ENCODE measurements around the gene ENO4.

ENO4 gene, protein sequence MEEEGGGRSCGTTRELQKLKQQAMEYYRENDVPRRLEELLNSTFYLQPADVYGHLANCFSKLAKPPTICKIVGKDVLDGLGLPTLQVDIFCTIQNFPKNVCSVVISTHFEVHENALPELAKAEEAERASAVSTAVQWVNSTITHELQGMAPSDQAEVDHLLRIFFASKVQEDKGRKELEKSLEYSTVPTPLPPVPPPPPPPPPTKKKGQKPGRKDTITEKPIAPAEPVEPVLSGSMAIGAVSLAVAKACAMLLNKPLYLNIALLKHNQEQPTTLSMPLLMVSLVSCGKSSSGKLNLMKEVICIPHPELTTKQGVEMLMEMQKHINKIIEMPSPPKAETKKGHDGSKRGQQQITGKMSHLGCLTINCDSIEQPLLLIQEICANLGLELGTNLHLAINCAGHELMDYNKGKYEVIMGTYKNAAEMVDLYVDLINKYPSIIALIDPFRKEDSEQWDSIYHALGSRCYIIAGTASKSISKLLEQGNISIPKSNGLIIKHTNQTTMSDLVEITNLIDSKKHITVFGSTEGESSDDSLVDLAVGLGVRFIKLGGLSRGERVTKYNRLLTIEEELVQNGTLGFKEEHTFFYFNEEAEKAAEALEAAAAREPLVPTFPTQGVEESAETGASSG

GRCh38 chr10:116849248-116850057 is at the start of gene ENO4:
TSS of gene ENO4 (plus strand) at chr10:116849499. CDS start at chr10:116849567, 68 bp downstream.
- peak; percentile 51 for DNase-seq (ENCODE audit: low spot score)

DNA sequence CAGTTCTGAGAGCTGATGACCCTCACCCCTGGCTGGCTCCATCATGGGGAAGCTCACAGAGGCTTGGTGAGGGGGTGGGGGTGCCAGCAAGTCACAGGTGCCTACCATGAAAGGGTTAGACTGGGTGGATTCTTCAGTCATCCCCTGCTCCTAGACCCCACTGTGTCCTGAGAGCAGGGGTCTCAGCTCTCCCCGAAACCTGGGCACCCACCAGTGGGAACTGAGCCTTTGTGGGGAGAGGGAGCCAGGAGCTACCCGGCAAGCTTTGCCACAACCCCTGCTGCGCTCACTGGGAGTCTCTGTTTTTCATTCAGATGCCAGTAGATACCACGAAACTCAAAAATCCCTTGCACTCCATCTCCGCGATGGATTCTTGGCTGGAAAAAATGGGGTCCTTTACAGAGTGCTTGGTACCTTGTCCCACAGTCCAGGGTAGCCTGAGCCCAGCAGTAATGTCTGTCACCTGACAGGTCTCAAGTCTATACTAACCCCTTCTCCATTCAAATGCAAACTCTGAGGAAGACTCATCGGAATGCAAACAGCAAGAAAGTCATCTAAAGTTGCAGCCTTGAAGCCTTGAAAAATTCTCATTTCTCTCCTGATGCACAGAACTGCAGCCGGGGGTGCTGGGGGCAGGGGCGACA is 48.9 kb upstream of the ENO4 start:
- DNase-seq (ENCODE audit: low spot score) = no peak

DNA sequence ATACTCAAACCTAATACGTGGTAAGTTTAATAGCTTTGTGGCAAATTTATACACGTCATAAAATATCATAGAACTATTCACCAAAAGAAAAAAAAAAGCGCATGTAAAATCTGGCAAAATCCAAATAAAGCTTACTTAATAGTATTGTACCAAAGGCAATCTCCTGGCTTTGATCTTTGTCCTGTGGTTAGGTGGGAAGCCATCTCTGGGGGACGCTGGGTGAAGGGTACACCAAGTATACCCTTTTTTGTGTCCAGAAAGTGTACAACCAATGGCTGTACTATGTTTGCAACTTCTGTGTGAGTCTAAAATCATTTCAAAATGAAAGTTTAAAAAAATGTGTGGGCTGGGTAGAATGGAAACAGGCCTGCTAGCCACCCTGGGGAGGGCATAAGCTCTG is 47.6 kb upstream of the ENO4 start:
- DNase-seq (ENCODE audit: low spot score) = no peak

GRCh38 chr10:116802474-116802873 is 46.8 kb upstream of the ENO4 start:
- no peak for DNase-seq (ENCODE audit: low spot score)

- DNase-seq (ENCODE audit: low spot score) = no peak
Observed at GRCh38 chr10:116802876-116803275, 46.4 kb upstream of the ENO4 start.

DNA sequence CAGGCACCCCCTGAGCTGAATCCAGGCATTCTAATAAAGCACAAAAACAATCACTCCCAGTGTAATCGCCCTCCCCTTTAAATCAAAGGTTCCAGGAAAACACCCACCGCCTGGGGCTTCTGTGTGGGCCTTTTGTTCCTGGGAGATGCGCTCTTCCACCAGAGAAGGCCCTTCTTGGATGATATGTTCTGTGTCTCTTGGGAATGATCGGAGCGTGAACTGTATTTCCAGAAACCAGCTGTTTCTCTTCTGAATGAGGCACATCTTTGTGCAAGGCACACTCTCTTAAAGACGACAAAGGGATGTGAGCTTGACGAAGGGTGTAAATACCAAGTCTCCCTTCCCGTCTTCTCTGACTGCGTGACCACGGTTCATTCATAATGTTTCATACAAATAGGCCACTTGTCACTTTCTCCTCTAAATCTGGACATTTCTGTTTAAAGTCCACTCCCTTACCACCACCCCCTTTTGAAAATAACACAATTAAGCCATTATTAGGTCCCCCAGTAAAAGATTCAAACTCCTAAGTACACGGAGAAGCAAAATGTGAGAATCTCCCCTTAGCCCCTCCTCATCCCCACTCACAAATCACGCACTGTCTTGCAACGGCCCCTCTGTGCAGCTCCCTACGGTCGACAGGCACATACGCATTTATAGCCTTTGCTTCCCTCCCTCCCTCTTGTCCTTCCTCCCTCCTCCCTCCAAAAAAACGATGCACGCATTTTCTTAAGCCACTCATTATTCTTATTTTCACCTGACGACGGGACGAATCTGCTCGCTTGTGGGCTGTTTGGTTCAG is 45.6 kb upstream of the ENO4 start:
- DNase-seq (ENCODE audit: low spot score) = no peak

GRCh38 chr10:116808706-116809105 is 40.6 kb upstream of the ENO4 start:
- no peak for DNase-seq (ENCODE audit: low spot score)

- DNase-seq (ENCODE audit: low spot score) = no peak
Observed at GRCh38 chr10:116809483-116810119, 39.7 kb upstream of the ENO4 start.

DNA sequence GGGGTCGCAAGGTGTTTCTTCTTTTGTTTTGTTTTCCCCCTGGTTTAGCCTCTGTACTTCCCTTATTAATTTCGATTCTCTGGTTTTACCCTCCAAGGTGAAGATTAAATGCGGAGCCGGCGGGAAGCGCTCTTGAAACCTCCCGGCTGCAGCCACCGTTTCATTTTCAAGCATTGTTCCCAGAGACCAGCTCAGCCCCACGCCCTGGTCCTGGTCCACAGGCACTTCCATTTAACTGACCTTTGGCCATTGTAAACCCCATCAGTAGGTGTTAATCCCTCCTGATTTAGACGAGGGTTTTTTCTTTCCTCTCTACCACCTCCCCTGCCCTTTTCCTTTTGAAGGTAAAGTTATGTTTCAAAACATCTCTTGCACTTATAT is 39.2 kb upstream of the ENO4 start:
- DNase-seq (ENCODE audit: low spot score) = no peak

DNA sequence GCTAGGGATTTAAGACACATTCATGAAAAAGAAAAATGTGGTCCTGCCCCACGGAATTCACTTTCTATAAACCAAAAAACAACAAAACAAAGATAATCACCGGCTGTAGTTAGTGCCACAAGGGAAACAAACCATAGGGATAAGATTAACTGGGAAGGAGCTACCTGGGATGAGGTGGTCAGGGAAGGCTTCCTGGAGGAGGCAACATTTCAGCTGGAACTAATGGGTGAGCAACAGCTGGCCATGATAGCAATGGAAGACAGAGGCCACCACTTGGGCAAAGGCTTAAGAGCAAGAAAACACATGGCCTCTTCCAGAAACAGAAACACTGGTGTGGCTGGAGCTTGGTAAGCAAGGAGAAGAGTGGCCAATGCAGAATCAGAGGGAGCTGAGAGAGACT is 38.4 kb upstream of the ENO4 start:
- no peak for DNase-seq (ENCODE audit: low spot score)

GRCh38 chr10:116811691-116812090 is 37.6 kb upstream of the ENO4 start:
- no peak for DNase-seq (ENCODE audit: low spot score)

GRCh38 chr10:116815641-116816415 is 33.5 kb upstream of the ENO4 start:
- DNase-seq (ENCODE audit: low spot score) = no peak

- DNase-seq (ENCODE audit: low spot score) = no peak
Observed at GRCh38 chr10:116817178-116817577, 32.1 kb upstream of the ENO4 start.

DNA sequence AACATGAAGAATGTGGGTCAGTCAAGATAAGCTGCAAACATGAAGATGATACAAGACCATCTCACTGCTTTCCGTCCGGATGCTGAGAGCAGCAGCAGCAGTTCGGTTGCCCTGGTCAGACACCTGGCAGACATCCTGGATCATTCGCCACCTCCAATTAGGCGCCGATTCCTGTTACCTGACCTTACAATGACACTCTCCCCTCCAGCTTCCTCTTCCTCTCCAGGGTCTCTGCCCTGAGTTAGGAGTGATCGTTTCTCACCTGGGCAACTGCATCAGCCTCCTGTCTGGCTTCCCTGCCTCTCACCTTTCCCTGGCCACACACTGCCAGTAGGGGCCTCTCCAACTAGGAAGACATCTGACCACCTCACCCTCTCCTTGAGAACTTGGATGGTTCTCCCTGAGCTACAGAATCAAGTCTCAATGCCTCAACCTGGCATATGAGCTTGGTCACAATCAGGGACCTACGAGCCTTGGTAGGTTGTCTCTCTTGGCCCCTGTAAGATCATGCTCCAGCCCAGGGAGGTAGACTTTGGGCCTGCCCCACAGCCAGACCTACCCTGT is 31.4 kb upstream of the ENO4 start:
- DNase-seq (ENCODE audit: low spot score) = no peak

DNA sequence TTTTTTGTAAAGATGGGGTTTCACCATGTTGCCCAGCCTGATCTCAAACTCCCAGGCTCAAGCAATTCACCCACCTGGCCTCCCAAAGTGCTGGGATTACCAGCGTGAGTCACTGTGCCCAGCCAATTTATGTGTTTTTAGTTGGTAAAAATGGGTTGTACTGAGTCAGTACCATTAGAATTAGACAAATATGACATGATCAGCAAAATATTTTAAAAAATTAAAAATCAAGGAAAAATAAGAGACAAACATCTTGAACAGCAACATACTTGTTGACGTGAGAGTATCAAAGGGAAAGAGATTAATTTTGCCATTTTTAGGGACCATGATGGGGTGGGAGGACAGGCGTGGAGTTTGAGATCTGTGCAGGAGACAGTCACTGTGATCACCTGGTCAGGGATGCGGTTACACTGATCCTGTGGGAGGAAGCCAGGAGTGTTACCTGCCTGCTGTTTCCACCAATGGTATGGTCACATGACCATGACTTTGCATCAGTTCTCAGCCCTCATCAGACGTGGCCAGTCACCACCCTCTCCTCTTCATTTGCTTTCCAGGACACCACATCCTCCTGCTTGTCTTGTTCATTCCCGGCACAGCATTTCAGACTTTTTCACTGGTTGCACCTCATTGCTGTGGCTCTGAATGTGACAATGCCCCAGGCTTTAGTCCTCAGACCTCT is 29.2 kb upstream of the ENO4 start:
- DNase-seq (ENCODE audit: low spot score) = no peak

GRCh38 chr10:116825901-116826300 is 23.4 kb upstream of the ENO4 start:
- DNase-seq (ENCODE audit: low spot score) = no peak

GRCh38 chr10:116826803-116827202 is 22.5 kb upstream of the ENO4 start:
- no peak for DNase-seq (ENCODE audit: low spot score)

DNA sequence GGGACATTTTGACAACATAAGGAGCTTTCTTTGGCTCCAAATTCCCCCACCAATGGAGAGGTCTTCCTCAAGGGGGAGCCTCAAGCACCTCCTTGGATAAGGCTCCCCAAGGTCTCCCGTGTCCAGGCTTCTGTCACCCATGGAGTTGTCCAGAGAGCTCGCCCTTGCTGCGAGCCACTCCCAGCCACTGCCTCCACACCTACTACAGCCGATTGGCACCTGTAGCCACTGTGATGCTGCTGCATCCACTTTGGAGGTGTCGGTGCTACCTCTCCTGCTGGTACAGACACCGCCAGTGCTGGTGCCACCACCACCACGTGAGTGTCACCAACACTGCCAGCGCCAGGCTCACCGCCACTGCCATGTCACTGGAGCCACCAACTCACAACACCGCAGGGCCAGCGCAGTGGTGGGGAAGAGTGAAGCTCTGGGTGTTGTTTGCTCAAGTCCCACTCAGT is 22.1 kb upstream of the ENO4 start:
- no peak for DNase-seq (ENCODE audit: low spot score)

GRCh38 chr10:116828116-116828515 is 21.2 kb upstream of the ENO4 start:
- DNase-seq (ENCODE audit: low spot score) = no peak
